Activated naive CD4-positive, alpha-beta T cell treated with Interleukin-2 at 50 U/mL for 16 hours (primary cell): ENCODE measurements around the gene EGF.

ENCODE experiments used
- DNase-seq: peaks from one replicate; pipeline ENCODE4 v3.0.0-alpha.2; 2020

EGF gene

DNA sequence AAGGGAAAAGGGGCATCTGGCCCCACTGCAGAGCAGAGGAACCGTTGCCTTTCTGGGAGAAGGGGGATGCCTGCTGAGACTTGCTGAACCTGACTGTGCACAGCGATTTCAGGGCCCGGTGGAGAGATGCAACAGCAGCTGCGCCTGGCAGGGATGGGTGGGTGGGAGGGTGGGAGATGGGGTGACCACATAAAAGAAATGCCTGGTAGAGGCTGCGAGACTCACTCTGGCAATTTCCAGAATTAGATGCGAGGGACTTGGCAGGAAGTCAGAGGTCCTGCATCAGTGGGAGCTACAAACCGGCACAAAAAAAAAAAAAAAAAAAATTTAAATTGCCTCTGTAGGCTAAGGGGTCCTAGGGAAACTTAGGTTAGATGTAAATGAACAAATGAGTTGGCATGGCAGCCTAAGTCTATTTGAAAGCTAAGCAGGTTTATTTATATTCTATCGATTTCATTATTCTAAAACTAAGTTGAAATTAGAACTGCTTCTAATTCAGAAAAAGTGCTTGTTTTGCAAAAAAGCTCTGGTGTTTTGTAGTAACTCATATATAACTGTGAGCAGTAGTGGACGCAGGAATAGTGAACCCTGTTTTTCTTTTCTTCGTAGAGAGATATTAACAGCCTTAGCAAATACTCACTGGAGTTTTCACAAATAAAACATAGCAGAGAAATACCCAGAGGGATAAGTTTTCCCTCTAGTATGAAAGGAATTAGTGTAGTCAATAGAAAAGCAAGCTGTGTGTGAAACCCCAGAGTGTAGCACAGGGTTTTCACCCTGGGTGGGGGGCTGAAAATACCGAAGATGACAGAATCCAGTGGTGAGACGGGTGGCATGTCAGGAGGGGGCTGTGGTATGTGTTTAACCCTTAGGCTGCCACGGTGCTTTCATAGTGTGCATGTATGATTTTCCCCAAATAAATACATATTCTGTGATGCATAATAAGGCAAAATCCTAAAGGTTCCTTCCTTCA, 130.1 kb downstream of the EGF start:
- DNase-seq: no peak

DNA sequence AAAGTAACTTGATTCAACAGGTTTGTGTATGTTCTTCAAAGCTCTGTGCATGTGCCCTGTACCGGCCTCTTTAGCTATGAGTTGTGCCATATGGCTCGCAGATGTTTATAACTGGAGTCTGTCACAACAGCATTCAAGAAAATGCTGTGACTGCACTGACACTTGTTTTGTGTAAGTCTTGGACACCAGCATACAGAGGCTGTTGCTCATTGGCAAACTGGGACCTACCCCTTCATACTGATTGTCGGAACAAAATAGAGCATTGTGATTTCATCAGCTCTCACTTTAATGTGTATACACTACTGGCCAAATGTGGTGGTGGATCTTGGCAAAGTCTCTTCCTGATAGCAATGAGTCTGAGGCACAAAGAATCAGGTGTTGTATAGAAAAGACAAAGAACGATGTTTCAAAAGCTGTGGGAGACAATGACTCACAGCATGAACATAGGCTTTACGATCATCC, 133.9 kb downstream of the EGF start:
- DNase-seq: no peak

DNA sequence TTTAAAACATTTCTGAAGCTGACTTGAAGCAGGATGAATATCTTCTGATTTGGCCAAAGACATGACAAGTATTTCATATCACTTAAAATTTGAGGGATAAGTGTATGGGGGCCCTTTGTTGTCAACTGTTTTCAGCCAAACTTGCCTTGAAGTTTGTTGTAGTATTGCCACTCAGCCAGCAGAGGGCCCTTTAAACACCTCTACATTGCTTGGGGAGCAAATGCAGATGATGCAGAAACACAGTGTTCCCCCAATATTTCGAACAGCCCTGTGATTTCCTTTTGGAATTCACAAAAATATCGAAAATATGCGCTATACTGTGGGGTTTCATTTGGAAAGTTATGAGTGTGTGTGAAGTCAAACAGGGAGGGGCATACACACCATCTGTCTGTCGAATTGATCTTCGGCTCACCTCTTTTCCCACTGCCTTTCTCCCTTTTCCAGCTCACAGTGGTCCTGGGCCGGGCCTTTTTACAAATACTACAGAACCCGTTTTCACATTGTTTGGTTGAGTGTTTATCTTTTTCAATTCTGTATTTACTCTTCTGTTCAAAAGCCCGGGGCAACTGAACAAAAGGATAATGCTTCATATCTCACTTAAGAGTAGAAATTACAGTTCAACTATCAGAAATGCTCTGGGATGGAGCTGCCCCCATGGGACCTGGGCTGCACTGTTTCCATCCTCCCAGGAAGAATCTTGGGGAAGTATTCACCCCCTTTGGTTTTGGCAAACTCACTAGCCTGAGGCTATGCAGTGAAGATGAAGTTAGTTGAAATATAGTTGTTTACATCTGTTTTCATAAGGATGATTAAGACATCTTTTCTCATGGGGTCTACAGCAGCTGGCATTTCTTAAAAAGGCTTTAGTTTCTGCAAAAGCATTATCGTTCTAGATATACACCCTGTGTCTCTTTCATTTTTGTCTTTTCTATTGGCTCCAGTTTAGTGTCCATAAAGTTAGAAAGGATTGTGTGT, 137.6 kb downstream of the EGF start:
- peak; percentile 53 for DNase-seq

DNA sequence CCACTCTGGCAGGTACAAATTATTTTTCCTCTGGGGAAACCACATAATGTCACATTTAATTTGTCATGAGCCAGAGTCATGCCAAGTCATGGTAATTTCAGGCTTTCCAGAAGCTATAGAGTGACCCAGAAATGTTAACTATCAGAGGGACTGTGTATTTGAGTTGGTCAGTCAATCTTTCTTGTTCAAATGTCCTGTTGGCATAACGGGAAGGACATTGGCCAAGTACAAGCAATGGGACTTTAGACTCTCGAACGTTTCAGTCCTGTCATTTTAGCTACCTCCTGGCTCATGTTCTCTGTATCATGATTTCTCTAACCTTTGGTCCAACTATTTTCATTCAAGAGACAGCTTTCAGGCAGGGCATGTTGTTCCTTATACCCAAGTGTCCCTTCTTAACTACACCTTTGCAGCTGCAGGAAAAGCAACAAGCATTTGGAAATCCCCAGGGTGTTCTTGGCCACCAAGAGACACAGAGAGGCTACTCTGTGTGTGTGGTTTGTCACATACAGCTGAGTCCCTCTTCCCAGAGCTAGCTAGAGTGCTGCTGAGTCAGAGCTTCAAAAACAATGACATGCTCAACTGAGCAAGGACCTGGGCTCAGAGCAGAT, 142.6 kb downstream of the EGF start:
- DNase-seq: no peak

DNA sequence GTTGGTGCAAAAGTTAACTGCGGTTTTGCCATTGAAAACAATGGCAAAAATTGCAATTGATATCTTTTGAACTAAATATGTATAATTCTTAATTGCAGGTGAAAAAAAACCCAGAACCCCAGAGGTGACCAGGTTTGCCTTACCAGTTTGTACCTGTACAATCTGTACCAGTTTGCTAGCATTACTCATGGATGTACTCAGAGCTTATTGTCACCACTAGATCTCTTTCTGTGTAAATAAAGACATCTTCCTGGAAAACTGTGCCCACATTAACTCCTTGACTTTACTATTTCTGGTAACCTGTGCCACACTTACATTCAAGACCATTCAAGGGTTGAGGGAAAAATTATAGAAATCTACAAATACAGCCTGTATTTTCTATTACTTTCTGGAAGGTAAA, 146.0 kb downstream of the EGF start:
- DNase-seq: no peak

DNA sequence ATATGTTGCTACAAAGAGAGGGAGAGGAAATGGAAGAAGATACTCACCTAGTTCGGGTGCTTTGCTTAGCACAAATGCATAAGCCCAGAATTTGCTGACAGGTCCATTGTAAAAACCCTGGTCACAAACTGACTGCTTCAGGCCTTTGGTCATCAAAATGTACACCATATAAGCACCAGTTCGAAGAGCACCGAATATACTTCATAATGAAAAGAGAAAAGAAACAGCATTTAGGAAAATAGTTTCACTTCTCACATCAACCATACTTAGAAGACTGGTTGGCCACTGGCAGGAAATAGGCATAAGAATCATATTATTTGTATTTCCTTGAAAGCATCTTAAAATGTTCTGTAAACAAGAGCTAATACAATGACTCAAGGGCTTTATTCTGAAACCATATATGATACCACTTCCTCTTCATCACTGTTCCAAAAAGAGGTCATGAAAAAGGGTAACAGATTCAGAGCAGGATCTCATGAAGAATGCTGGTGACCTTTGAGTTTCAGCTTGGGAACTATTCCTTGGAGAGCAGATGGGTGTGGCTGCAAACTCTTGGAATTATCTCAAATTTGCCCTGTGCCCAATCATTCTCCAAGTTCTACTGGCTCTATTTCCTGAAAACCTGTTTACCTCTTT, 147.0 kb downstream of the EGF start:
- DNase-seq: no peak

DNA sequence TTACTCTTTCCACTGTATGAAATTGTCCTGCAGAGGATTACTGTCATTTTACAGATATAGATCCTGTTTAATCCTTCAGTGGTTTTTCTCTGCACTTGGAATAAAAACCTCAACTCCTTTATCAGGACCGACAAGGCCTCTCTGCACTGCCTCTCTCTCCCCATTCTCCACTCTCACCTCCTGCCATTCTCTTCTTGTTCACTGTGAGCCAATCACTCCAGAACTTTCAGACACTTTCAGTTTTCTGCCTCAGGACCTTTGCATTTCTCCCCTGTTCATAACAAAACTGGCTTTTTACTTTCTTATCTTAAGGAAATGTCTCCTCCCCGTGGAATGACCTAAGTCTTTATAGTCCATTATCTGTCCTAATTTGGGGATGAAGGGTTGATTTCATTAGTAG, 148.4 kb downstream of the EGF start:
- DNase-seq: no peak
